ENCODE data around the gene STRN. TPM values are rescaled to one million over a fixed set of nuclear protein-coding genes. Genes with fewer than 3 reads are reported as not detected.

Gene STRN
- total and polyA plus RNA-seq, 2 experiments from 2014 or later: 6.5 to 12.1 TPM

- 88% methylated on average over 4 of the region's 4 CpGs for WGBS, 2 experiments (ENCODE audit: low coverage in 1 of 2, low lambda C conversion rate in 2 of 2, missing lambda C conversion rate in 2 of 2)
- H3K79me2 ChIP-seq (ENCODE audit: insufficient read depth): peaks cover 79% of the 10 kb centered on the region
These were observed 3.2 kb downstream of the STRN start for GRCh38 chr2:36963106-36963505.

GRCh38 chr2:36960773-36961172, 5.6 kb downstream of the STRN start:
- Histone ChIP-seq H3K4me1 (ENCODE audit: insufficient read depth) (no peaks in the 10 kb centered on the region; the same call in none of the 2 replicates), H3K79me2 (ENCODE audit: insufficient read depth) (peaks cover 100% of the 10 kb centered on the region), H3K9me3 (ENCODE audit: low read depth) (no peaks in the 10 kb centered on the region), H4K20me1 (ENCODE audit: insufficient read depth) (0 out of 2 replicates have a peak, but pooled peaks cover 8% of the 10 kb centered on the region), H3F3A (ENCODE audit: insufficient read depth) (peaks cover 11% of the 10 kb centered on the region; the same call in 1 of the 2 replicates), H2AFZ (no peak overlapping the region), H3K4me3 (no peak overlapping the region), H3K36me3 (ENCODE audit: low read depth) (no peaks in the 10 kb centered on the region), H3K9ac (no peak overlapping the region), H3K27ac (no peak overlapping the region), H3K27me3 (replicated peaks; ENCODE audit: insufficient read depth) (no peaks in the 10 kb centered on the region), H3K9me2 (ENCODE audit: insufficient read depth) (no peaks in the 10 kb centered on the region), H3K4me2 (ENCODE audit: unreplicated experiment) (no peak overlapping the region)
- TF ChIP-seq EZH2 (IDR thresholded peaks at IDR 0.05; ENCODE audit: insufficient read depth, poor library complexity, severe bottlenecking) (no peak), EZH2phosphoT487 (IDR thresholded peaks at IDR 0.05; ENCODE audit: insufficient read depth, low read depth) (no peak)
- 96 to 97% methylated on average over 5 of the region's 5 CpGs for WGBS, 2 experiments (ENCODE audit: low coverage in 1 of 2, low lambda C conversion rate in 2 of 2, missing lambda C conversion rate in 2 of 2)
- in situ Hi-C loops (cut with MboI): no loop called here
- no peak for DNase-seq

More at GRCh38 chr2:36963106-36963505, 3.2 kb downstream of the STRN start:
- H4K20me1 ChIP-seq (ENCODE audit: insufficient read depth): 0 out of 2 replicates have a peak, but pooled peaks cover 3% of the 10 kb centered on the region
- H3K4me1 ChIP-seq (ENCODE audit: insufficient read depth): no peaks in the 10 kb centered on the region; the same call in none of the 2 replicates
- DNase-seq: no peak
- H3K4me3 ChIP-seq: no peak overlapping the region
- H3F3A ChIP-seq (ENCODE audit: insufficient read depth): peaks cover 11% of the 10 kb centered on the region; the same call in 1 of the 2 replicates
- H2AFZ ChIP-seq: no peak overlapping the region
- no peak overlapping the region for H3K27ac ChIP-seq
- H3K4me2 ChIP-seq (ENCODE audit: unreplicated experiment): no peak overlapping the region
- H3K9ac ChIP-seq: no peak overlapping the region
- H3K27me3 ChIP-seq (replicated peaks; ENCODE audit: insufficient read depth): no peaks in the 10 kb centered on the region
- H3K9me3 ChIP-seq (ENCODE audit: low read depth): no peaks in the 10 kb centered on the region
- TF ChIP-seq EZH2phosphoT487 (IDR thresholded peaks at IDR 0.05; ENCODE audit: insufficient read depth, low read depth): no peak
- TF ChIP-seq EZH2 (IDR thresholded peaks at IDR 0.05; ENCODE audit: insufficient read depth, poor library complexity, severe bottlenecking): no peak
- no peaks in the 10 kb centered on the region for H3K36me3 ChIP-seq (ENCODE audit: low read depth)
- in situ Hi-C loops (cut with MboI): no loop called here
- H3K9me2 ChIP-seq (ENCODE audit: insufficient read depth): no peaks in the 10 kb centered on the region

- Histone ChIP-seq H4K20me1 (ENCODE audit: insufficient read depth) (0 out of 2 replicates have a peak, but pooled peaks cover 8% of the 10 kb centered on the region), H3K9me2 (ENCODE audit: insufficient read depth) (no peaks in the 10 kb centered on the region), H3K27ac (no peak overlapping the region), H2AFZ (no peak overlapping the region), H3K4me2 (ENCODE audit: unreplicated experiment) (no peak overlapping the region), H3K79me2 (ENCODE audit: insufficient read depth) (peaks cover 100% of the 10 kb centered on the region), H3K36me3 (ENCODE audit: low read depth) (no peaks in the 10 kb centered on the region), H3F3A (ENCODE audit: insufficient read depth) (peaks cover 6% of the 10 kb centered on the region; the same call in 1 of the 2 replicates), H3K9me3 (ENCODE audit: low read depth) (no peaks in the 10 kb centered on the region), H3K27me3 (replicated peaks; ENCODE audit: insufficient read depth) (no peaks in the 10 kb centered on the region), H3K4me3 (no peak overlapping the region), H3K9ac (no peak overlapping the region), H3K4me1 (ENCODE audit: insufficient read depth) (no peaks in the 10 kb centered on the region; the same call in none of the 2 replicates)
- WGBS, 2 experiments (ENCODE audit: low coverage in 1 of 2, low lambda C conversion rate in 2 of 2, missing lambda C conversion rate in 2 of 2): 64 to 70% methylated on average over 2 of the region's 2 CpGs
- in situ Hi-C loops (cut with MboI): no loop called here
- DNase-seq: peak; percentile 12
- TF ChIP-seq EZH2 (IDR thresholded peaks at IDR 0.05; ENCODE audit: insufficient read depth, poor library complexity, severe bottlenecking) (no peak), EZH2phosphoT487 (IDR thresholded peaks at IDR 0.05; ENCODE audit: insufficient read depth, low read depth) (no peak)
These were observed 6.2 kb downstream of the STRN start for GRCh38 chr2:36960005-36960675.

GRCh38 chr2:36954977-36955607, 11.2 kb downstream of the STRN start:
- Histone ChIP-seq H3K4me1 (ENCODE audit: insufficient read depth) (peaks cover 6% of the 10 kb centered on the region; the same call in 1 of the 2 replicates), H3K9me2 (ENCODE audit: insufficient read depth) (no peaks in the 10 kb centered on the region), H3K36me3 (ENCODE audit: low read depth) (no peaks in the 10 kb centered on the region), H3K27ac (no peak overlapping the region), H3K4me2 (ENCODE audit: unreplicated experiment) (no peak overlapping the region), H3K9ac (no peak overlapping the region), H3K4me3 (no peak overlapping the region), H3K9me3 (ENCODE audit: low read depth) (no peaks in the 10 kb centered on the region), H4K20me1 (ENCODE audit: insufficient read depth) (peaks cover 11% of the 10 kb centered on the region; the same call in 1 of the 2 replicates), H3K79me2 (ENCODE audit: insufficient read depth) (peaks cover 100% of the 10 kb centered on the region), H3K27me3 (replicated peaks; ENCODE audit: insufficient read depth) (no peaks in the 10 kb centered on the region), H3F3A (ENCODE audit: insufficient read depth) (0 out of 2 replicates have a peak, but pooled peaks cover 2% of the 10 kb centered on the region), H2AFZ (no peak overlapping the region)
- no peak for DNase-seq
- 68 to 72% methylated on average over 6 of the region's 6 CpGs for WGBS, 2 experiments (ENCODE audit: low coverage in 1 of 2, low lambda C conversion rate in 2 of 2, missing lambda C conversion rate in 2 of 2)
- TF ChIP-seq EZH2phosphoT487 (IDR thresholded peaks at IDR 0.05; ENCODE audit: insufficient read depth, low read depth): no peak
- in situ Hi-C loops (cut with MboI): no loop called here
